GM18867 (cell line): ENCODE data around the gene MYL6.
"Not testable (repeated sequence)": the region's sequence is repeated elsewhere in the genome, so short reads cannot be mapped to it uniquely, and the experiment has no call there.

Experiments
- ATAC-seq: cut with Tn5 transposase; IDR thresholded peaks from one replicate; pipeline ENCODE4 v1.9.1; 2021; ENCODE audit warnings: mild to moderate bottlenecking, moderate library complexity; ENCODE audit not compliant: unreplicated experiment

The MYL6 gene

GRCh38 chr12:56156464-56157200 lies 1.5 kb upstream of the MYL6 start:
- not testable (repeated sequence) for ATAC-seq

DNA sequence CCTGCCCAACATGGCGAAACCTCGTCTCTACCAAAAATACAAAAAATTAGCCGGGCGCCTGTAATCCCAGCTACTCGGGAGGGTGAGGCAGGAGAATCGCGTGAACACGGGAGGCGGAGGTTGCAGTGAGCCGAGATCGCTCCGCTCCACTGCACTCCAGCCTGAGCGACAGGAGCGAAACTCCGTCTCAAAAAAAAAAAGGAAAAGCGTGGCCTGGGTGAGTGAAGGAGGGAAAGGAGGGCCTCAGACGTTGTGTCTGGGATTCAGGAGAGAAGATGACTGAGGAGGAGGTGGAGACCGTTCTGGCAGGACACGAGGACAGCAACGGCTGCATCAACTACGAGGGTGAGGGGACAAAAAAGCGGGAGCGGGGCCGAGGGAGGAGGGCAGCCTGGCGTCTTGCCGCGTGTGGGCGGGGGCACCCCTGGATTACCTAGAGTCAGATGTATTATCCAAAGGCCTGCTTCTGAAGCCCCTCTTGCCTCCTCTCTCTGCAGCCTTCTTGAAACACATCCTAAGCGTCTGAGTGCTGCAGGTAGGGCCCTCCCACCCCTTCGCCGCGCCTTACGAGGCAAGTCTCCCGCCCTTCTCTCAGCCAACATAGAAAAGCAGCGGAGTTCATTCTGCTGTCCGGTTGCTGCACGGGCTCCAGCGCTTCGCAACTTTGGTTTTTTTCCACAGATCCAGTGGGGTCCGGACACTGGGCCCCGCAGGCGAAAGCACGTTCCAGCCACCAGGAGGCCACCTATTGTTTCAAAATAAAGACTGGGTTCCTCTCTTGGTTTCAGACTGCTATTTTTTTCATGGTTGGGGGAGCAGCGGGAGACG lies 744 bp upstream of the MYL6 start:
- peak; percentile 31 for ATAC-seq

GRCh38 chr12:56158926-56159461 lies 835 bp downstream of the MYL6 start:
- no peak for ATAC-seq

GRCh38 chr12:56159482-56160192 lies 1.5 kb downstream of the MYL6 start:
- no peak for ATAC-seq

- ATAC-seq, result no peak
Observed at GRCh38 chr12:56160193-56160763, 2.1 kb downstream of the MYL6 start.

DNA sequence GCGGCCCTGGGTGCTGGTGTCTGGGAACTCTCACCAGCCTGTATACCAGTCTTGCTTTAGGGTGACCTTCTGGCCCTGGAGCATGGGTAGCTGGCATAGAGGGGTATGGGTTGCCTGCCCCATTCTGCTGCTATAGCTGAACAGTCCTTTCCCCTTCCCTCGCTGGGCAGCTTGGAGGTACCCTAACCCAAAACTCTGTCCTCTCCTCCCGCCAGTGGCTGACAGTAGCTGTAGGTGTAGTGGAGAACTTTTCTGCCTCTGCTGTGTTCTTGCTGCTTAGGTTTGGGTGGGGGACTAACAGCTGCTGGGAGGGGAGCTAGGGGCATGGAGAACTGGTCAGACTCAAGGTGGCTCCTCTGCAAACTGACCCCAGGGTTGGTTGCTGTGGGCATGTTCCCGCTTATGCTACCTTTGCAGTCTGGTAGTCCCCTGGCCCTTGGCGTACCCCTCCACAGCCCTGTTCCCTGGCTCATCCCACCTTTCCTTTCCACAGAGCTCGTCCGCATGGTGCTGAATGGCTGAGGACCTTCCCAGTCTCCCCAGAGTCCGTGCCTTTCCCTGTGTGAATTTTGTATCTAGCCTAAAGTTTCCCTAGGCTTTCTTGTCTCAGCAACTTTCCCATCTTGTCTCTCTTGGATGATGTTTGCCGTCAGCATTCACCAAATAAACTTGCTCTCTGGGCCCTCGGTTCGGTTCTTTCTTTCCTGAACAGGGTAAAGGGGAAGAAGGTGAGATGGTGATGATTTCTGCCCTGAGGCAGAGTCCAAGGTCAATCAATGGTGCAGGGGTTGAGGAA lies 2.9 kb downstream of the MYL6 start:
- ATAC-seq, result no peak

- no peak for ATAC-seq
Observed at GRCh38 chr12:56161690-56162351, 3.7 kb downstream of the MYL6 start.

DNA sequence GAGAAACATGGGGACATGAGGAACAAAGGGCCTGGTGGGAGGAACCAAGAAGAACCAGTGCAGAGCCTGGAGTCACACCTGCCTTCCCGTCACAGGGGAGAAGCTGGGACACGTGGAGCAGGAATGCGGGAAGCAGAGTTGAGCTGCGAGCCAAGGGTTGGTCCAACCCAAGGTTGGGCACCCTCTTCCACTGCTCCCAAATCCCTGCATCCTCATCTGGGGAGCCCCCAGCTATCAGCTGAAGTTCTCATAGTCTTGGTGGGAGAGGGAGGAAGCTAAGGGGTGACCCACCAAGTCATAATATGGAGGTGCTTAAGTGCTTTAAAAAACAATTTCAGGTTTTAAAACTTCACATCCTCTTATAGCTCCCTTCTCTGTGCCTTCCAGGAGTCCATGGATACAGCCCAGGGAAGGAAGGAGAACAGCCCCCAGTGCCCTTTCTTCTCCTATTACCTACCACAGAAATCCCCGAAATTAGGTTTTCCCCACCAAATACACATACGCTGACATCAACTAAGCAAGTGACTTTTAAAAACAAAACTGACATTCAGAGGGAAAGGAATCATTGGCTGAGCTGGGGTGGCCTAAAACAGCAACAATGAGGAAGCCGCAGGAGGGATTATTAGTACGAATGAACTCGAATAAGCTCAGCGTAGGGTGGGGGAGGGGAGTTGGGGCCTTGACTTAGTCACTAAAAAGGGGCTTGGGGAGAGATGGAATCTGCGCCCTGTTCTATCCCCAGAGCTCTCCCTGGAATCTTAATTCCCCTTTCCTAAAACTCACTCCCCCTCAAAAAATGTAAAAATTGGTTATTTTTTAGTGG lies 4.5 kb downstream of the MYL6 start:
- ATAC-seq, result no peak

- no peak for ATAC-seq
Observed at GRCh38 chr12:56163533-56164344, 5.6 kb downstream of the MYL6 start.

GRCh38 chr12:56164345-56164729 lies 6.2 kb downstream of the MYL6 start:
- no peak for ATAC-seq

DNA sequence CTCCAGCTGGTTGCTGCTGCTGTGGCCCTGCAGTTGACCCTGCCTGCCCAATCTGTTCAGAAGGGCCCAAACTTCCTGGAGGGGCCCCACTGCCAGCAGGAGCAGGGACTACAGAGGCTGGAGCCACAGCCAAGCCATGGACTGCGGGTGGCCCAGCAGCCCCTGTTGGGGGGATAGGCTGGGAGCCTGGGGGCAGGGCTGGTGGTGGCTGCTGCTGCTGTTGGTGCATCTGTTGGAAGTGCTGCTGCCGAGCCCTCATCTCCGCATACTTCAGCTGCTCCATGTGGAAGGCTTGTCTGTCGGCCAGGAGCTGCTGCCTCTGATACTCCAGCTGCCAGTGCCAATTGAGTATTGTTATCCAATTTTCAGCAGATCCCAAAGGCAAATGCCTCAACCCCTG lies 7.2 kb downstream of the MYL6 start:
- ATAC-seq, result no peak

DNA sequence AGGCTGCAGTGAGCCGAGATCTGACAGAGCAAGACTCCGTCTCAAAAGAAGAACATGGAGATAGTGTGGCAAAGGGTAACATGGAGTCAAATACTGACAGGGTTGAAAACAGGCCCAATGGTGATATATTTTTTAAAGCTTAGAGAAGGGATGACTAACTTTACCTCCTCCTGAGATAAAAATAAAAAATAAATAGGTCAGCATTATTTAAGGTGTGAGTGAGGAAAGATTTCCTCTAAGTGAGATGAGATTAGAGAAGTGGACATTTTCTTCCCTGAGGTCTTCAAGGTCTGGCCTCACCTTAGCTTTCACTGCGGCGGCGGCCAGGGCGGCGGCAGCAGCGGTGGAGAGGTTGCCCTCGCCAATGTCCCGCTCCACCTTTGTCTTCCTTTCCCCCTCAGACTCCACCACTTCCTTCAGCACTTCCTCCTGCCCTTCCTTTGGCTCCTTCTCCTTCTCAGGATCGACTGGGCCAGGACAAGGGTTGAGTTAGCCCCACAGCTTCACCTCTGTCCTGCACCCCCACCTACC lies 11.1 kb downstream of the MYL6 start:
- no peak for ATAC-seq

GRCh38 chr12:56172839-56173238 lies 14.7 kb downstream of the MYL6 start:
- ATAC-seq, result no peak

- ATAC-seq, result no peak
Observed at GRCh38 chr12:56178347-56178746, 20.2 kb downstream of the MYL6 start.

GRCh38 chr12:56186957-56187356 lies 28.8 kb downstream of the MYL6 start:
- ATAC-seq, result no peak

DNA sequence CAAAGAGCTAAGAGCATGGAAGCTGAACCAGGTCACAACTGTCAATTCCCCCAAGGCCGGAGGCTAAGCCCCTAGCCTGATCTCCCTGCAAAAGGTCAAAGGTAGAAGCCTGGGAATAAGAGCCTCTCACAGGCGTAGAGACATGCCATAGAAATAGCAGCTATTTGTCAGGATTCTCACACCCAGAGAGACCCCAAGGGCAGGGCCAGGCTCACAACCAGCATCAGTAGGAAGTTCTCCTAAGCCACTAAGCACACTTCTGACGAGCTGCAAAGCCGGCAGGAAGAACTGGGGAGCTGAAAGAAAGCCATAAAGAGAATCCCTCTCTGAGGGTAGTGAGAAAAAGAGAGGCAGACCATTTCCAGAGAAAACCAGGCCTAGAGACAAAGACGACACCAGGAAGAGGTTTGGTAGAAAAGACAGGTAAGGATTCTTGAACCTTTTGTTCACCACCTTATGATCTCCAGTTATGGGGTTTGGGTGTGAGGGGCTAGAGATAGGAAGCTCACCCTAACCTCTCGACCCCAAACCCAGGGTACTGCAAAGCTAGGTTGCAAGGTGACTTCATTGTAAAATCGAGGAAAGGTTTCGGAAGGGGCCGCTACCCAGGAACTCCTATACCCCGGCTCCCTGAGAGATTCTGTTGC lies 30.1 kb downstream of the MYL6 start:
- no peak for ATAC-seq

- no peak for ATAC-seq
Observed at GRCh38 chr12:56188778-56189098, 30.6 kb downstream of the MYL6 start.
